NT2/D1 (cell line): Measurements from ENCODE around the gene C11orf42.

Experiments used
- SUZ12 ChIP-seq: IDR thresholded peaks from 2 replicates; pipeline ENCODE4 v1.6.1; 2011; ENCODE audit not compliant: insufficient read length, insufficient read depth; ENCODE audit errors: extremely low read depth
- YY1 ChIP-seq: IDR thresholded peaks from 2 replicates; pipeline ENCODE4 v1.6.1; 2011; ENCODE audit not compliant: insufficient read length, insufficient read depth

DNA sequence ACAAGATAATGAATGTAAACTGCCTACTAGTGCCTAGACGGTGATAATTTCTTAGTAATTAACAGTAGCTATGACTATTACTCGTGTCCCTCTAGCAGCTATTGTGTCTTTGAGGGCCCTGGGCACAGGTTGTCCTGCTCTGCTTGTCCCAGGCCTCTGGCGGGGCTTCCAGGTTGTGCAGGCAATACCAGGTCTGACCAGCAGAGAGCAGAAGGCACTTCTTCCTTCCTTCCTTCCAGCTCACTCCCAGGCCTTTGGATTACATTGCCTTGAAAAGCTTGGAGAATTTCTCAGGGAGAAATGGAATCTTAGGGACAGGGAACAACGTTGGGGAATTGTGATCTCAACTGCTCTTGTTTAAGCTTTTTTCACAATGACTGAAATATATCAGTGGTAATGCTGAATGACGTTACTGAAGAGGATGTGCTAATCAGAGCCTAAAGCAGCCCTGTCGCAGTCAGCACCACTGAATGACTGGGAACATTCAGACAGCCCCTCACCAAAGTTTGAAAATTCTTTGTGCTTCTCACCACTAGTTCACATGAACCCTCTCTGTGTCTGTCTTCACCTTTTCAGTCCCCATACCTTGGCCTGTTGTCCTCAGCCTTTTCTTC is 45.9 kb downstream of the C11orf42 start:
- TF ChIP-seq SUZ12 (no peak), YY1 (no peak)
